Breast epithelium (tissue), 4 donors: ENCODE measurements around the gene ERFL. TPM values are rescaled to one million over a fixed set of nuclear protein-coding genes. Genes with fewer than 3 reads are reported as not detected.
A peak's percentile ranks its signal among the peaks of the same experiment; 100 is the strongest.

Experiments
- DNase-seq, 2 donors: peaks; one replicate each; pipeline ENCODE4 v3.0.0-alpha.2; 2019; ENCODE audit warnings: low spot score in 2 of 2
- H3K27ac ChIP-seq, 2 donors: fragments of 200-600 bp; sonication (generic) in 1 of 2; one replicate each; pipeline ENCODE4 v1.5.1; 2016 to 2019; ENCODE audit warnings: mild to moderate bottlenecking in 1 of 2
- H3K27me3 ChIP-seq, 2 donors: fragments of 200-600 bp; sonication (generic) in 1 of 2; one replicate each; pipeline versions ENCODE4 v1.5.1 to v1.6.0; 2017 to 2019; ENCODE audit warnings: control low read depth in 1 of 2, mild to moderate bottlenecking in 1 of 2
- H3K36me3 ChIP-seq: fragments of 200-600 bp; one replicate; pipeline ENCODE4 v1.5.1; 2019
- H3K4me1 ChIP-seq, 2 donors: fragments of 200-600 bp; sonication (generic); one replicate each; pipeline ENCODE4 v1.5.1; 2016 to 2019; ENCODE audit warnings: control low read depth in 1 of 2
- H3K4me3 ChIP-seq, 3 donors: fragments of 200-600 bp; sonication (generic); 1 replicate in 2 of 3; 2 replicates in 1 of 3; pipeline ENCODE4 v1.5.1; 2016 to 2019; ENCODE audit warnings: mild to moderate bottlenecking in 3 of 3, moderate library complexity in 2 of 3
- H3K9me3 ChIP-seq, 2 donors: fragments of 200-600 bp; sonication (generic) in 1 of 2; one replicate each; pipeline ENCODE4 v1.5.1; 2016 to 2019; ENCODE audit warnings: control low read depth in 1 of 2
- POLR2A ChIP-seq: fragments of 450-650 bp; IDR thresholded peaks from one replicate; pipeline ENCODE4 v1.6.1; 2016; ENCODE audit warnings: antibody characterized with exemption, mild to moderate bottlenecking, moderate library complexity
- POLR2AphosphoS5 ChIP-seq, 3 donors: sonication (generic); formaldehyde crosslinking; IDR thresholded peaks; one replicate each; pipeline ENCODE4 v1.6.1; 2017; ENCODE audit warnings: antibody characterized with exemption in 3 of 3
- intact Hi-C: fragments of 100-400 bp; cut with DNase I; formaldehyde crosslinking; loops from one replicate; pipeline ENCODE4 v1.15.1; 2023; ENCODE audit warnings: low total_unique reads
- total RNA-seq, 3 donors: library from RNA; depleted of rRNA; stranded (reverse); fragments of >200 nt; gene quantifications; one replicate each; pipeline ENCODE4 v1.1.0, GENCODE V29; 2016
- TF ChIP-seq, protein P1 (sequence below), 3 donors: fragments of 450-650 bp; IDR thresholded peaks; one replicate each; pipeline ENCODE4 v1.5.1; 2016 to 2017; ENCODE audit warnings: antibody characterized with exemption in 3 of 3, mild to moderate bottlenecking in 3 of 3, moderate library complexity in 3 of 3

The ERFL gene
- total RNA-seq, 3 donors from 2014 or later, result 0.15 TPM; not detected in 2

DNA sequence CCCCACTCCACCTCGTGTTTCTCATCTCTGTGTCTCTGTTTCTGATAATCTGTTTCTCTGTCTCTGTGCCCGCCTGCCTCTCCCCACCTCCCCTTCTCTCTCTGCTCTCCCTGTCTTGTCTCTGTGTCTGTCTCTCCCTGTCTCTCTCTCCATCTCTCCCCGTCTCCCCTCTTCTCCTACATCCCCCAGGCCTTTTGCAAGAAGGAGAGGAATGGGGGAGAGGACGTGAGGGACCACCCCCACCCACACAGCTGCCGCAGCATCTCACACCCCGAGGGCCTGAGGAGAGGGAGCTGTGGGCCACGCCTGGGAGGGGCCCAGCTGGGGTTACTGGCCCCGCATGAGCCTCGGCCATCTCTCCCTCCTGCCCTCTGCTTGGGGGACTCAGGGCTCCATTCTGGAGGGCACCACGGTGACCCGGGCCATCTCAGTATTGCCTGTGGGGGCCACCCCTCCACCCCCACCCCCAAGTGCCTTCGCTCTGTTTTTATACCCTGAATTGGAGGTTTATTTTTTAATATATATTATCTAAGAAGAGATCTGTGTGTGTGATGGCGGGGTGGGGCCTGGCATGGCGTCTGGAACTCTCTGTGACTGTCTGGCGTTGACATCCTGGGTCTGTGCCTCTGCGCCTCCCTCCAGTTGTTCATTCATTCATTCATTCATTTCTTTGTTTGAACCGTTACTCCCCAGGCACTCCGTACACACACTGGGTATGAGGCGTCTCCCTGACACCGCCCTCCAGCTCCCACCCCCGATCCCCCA, 21.2 kb downstream of the ERFL start:
- DNase-seq, result no peak
- Histone ChIP-seq H3K4me1 (no peaks in the 10 kb centered on the region), H3K4me3 (no peak overlapping the region), H3K27me3 (peaks cover 0 to 10% of the 10 kb centered on the region in 2 donors), H3K27ac (no peak overlapping the region), H3K9me3 (no peaks in the 10 kb centered on the region), H3K36me3 (peaks cover 17% of the 10 kb centered on the region)
- TF ChIP-seq POLR2A (no peak), POLR2AphosphoS5 (IDR thresholded peaks at IDR 0.05) (no peak)
- TF ChIP-seq, protein P1, sequence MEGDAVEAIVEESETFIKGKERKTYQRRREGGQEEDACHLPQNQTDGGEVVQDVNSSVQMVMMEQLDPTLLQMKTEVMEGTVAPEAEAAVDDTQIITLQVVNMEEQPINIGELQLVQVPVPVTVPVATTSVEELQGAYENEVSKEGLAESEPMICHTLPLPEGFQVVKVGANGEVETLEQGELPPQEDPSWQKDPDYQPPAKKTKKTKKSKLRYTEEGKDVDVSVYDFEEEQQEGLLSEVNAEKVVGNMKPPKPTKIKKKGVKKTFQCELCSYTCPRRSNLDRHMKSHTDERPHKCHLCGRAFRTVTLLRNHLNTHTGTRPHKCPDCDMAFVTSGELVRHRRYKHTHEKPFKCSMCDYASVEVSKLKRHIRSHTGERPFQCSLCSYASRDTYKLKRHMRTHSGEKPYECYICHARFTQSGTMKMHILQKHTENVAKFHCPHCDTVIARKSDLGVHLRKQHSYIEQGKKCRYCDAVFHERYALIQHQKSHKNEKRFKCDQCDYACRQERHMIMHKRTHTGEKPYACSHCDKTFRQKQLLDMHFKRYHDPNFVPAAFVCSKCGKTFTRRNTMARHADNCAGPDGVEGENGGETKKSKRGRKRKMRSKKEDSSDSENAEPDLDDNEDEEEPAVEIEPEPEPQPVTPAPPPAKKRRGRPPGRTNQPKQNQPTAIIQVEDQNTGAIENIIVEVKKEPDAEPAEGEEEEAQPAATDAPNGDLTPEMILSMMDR (IDR thresholded peaks at IDR 0.05), result no peak
- intact Hi-C loops, result no loop called here

DNA sequence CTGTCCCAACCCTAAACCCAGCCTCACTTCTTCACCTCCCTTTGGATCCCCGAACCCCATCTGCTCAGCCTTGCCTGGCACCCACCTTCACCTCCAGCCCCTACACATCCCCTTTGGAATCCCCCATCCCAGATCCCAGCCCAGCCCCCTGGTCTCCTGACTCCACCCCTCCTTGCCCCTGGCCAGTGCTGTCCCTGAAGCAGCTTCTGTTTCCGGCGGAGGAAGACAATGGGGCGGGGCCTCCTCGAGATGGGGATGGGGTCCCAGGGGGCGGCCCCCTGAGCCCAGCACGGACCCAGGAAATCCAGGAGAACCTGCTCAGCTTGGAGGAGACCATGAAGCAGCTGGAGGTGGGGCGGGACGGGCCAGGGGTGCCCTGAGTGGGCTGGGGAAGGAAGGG, 22.0 kb downstream of the ERFL start:
- TF ChIP-seq POLR2AphosphoS5 (IDR thresholded peaks at IDR 0.05) (no peak), POLR2A (no peak)
- TF ChIP-seq, protein P1 (IDR thresholded peaks at IDR 0.05), result no peak
- H3K4me1 ChIP-seq, result no peaks in the 10 kb centered on the region
- no peaks in the 10 kb centered on the region for H3K9me3 ChIP-seq
- H3K27ac ChIP-seq, result no peak overlapping the region
- intact Hi-C loops, result no loop called here
- H3K27me3 ChIP-seq, result peaks cover 0 to 2% of the 10 kb centered on the region in 2 donors
- H3K4me3 ChIP-seq, result no peak overlapping the region
- peaks cover 24% of the 10 kb centered on the region for H3K36me3 ChIP-seq
- DNase-seq, result no peak

DNA sequence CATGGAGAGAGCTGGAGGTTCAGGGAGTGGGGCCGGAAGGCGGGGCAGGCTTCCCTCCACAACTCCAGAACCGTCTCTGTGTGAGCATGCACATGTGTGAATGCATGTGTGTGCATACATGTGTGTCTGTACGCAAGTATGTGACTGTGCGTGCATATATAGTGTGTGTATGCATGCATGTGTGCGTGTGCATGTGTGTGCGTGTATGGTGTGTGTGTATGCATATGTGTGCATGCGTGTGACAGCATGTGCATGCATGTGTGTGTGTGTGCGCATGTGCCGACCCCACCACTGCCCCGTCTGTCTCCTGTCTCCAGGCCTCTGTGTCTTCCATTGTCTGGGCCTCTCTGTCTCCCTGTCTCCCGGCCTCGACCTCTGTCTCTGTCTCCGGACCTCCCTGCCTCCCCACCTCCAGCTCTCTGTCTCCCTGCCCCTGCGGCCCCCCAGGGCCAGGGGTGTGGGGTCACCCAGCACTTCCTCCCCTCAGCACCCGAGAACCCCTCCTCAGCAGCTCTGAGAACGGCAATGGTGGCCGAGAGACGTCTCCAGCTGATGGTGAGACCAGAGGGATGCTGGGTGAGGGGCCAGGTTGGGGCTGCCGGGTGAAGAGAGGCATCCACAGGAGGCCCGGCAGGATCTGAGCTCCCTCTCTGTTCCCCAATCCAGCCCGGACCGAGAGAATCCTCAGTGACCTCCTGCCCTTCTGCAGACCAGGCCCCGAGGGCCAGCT, 22.8 kb downstream of the ERFL start:
- no peak for TF ChIP-seq POLR2AphosphoS5 (IDR thresholded peaks at IDR 0.05)
- no peak for TF ChIP-seq POLR2A
- TF ChIP-seq, protein P1 (IDR thresholded peaks at IDR 0.05), result no peak
- no peak for DNase-seq
- Histone ChIP-seq H3K36me3 (peaks cover 24% of the 10 kb centered on the region), H3K27me3 (no peaks in the 10 kb centered on the region), H3K9me3 (no peaks in the 10 kb centered on the region), H3K4me1 (no peaks in the 10 kb centered on the region), H3K4me3 (no peak overlapping the region), H3K27ac (no peak overlapping the region)
- intact Hi-C loops, result no loop called here

DNA sequence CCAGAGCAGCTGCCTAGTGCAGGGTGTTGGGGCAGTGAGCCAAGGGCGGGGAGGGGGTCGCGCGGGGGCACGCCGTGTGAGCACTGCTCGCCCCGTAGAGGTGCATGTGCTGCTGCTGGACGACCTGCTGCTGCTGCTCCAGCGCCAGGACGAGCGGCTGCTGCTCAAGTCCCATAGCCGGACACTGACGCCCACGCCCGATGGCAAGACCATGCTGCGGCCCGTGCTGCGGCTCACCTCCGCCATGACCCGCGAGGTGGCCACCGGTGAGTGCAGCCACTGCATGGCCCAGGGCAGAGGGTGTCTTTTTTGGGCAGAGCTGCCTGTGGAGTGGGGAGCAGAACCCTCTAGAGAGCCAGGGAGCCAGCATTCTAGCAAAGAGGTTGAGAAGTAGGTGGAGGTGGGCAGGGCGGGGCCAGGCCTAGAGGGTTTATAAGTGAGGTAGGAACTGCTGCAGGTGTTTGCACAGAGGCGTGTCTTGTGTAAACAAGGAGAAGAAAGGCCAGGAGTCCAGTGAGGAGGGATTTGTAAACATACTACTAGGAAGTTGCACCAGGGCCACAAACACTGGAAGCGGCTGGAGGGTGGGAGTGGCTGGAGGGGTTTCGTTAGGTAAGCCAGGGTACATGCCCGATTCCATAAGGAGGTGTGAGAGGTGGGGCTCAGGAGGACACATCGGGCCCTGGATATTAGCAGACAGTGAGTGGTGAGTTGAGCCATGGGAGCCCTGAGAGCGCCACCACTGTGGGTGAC, 24.0 kb downstream of the ERFL start:
- peak in 1 of 2 donors; percentile 73 for DNase-seq
- Histone ChIP-seq H3K9me3 (no peaks in the 10 kb centered on the region), H3K36me3 (peaks cover 24% of the 10 kb centered on the region), H3K27me3 (no peaks in the 10 kb centered on the region), H3K4me3 (no peak overlapping the region), H3K4me1 (no peaks in the 10 kb centered on the region), H3K27ac (no peak overlapping the region)
- intact Hi-C loops, result no loop called here
- TF ChIP-seq POLR2A, result no peak
- TF ChIP-seq POLR2AphosphoS5 (IDR thresholded peaks at IDR 0.05), result no peak
- TF ChIP-seq, protein P1 (IDR thresholded peaks at IDR 0.05), result no peak
